ENCODE data around the gene L3MBTL4.

GRCh38 chr18:6249788-6250187, 164.9 kb downstream of the L3MBTL4 start:
- no peak for TF ChIP-seq CTCF (IDR thresholded peaks at IDR 0.05 in 4 of 5, conservative IDR thresholded peaks at IDR 0.05 in 1 of 5)
- TF ChIP-seq POLR2A (IDR thresholded peaks at IDR 0.05) = no peak

Measured in gastrocnemius medialis (tissue), 4 donors.